ENCODE data around the gene GLP2R.

GLP2R gene

GRCh38 chr17:9868552-9868951 lies 42.8 kb downstream of the GLP2R start:
- H3K27me3 ChIP-seq (ENCODE audit: insufficient read depth, poor library complexity, severe bottlenecking) = no peaks in the 10 kb centered on the region
- no peak overlapping the region for H3K27ac ChIP-seq (replicated peaks)
- DNase-seq (ENCODE audit: low read depth in 1 of 2, low spot score in 1 of 2) = no peak
- no peak overlapping the region for H3K4me3 ChIP-seq (replicated peaks; ENCODE audit: insufficient read depth, low read length)
- TF ChIP-seq CTCF (IDR thresholded peaks at IDR 0.05; ENCODE audit: insufficient read depth, low read length) = no peak
- TF ChIP-seq GABPA (IDR thresholded peaks at IDR 0.05; ENCODE audit: low read depth) = no peak
- no peak for TF ChIP-seq SPI1 (IDR thresholded peaks at IDR 0.05; ENCODE audit: borderline replicate concordance, low read depth)
- no peak for TF ChIP-seq REST (IDR thresholded peaks at IDR 0.05; ENCODE audit: insufficient replicate concordance, low read depth)
- TF ChIP-seq POLR2AphosphoS5 (IDR thresholded peaks at IDR 0.05; ENCODE audit: low read depth) = no peak

GRCh38 chr17:9872852-9873251 lies 47.1 kb downstream of the GLP2R start:
- Histone ChIP-seq H3K4me3 (replicated peaks; ENCODE audit: insufficient read depth, low read length) (no peak overlapping the region), H3K27ac (replicated peaks) (no peak overlapping the region), H3K27me3 (ENCODE audit: insufficient read depth, poor library complexity, severe bottlenecking) (no peaks in the 10 kb centered on the region)
- no peak for DNase-seq (ENCODE audit: low read depth in 1 of 2, low spot score in 1 of 2)
- TF ChIP-seq POLR2AphosphoS5 (IDR thresholded peaks at IDR 0.05; ENCODE audit: low read depth) (no peak), REST (IDR thresholded peaks at IDR 0.05; ENCODE audit: insufficient replicate concordance, low read depth) (no peak), GABPA (IDR thresholded peaks at IDR 0.05; ENCODE audit: low read depth) (no peak), CTCF (IDR thresholded peaks at IDR 0.05; ENCODE audit: insufficient read depth, low read length) (no peak), SPI1 (IDR thresholded peaks at IDR 0.05; ENCODE audit: borderline replicate concordance, low read depth) (no peak)

- H3K27ac ChIP-seq (replicated peaks) = no peak overlapping the region
- no peaks in the 10 kb centered on the region for H3K27me3 ChIP-seq (ENCODE audit: insufficient read depth, poor library complexity, severe bottlenecking)
- DNase-seq (ENCODE audit: low read depth in 1 of 2, low spot score in 1 of 2) = no peak
- H3K4me3 ChIP-seq (replicated peaks; ENCODE audit: insufficient read depth, low read length) = no peak overlapping the region
- TF ChIP-seq SPI1 (IDR thresholded peaks at IDR 0.05; ENCODE audit: borderline replicate concordance, low read depth) = no peak
- no peak for TF ChIP-seq POLR2AphosphoS5 (IDR thresholded peaks at IDR 0.05; ENCODE audit: low read depth)
- TF ChIP-seq GABPA (IDR thresholded peaks at IDR 0.05; ENCODE audit: low read depth) = no peak
- TF ChIP-seq CTCF (IDR thresholded peaks at IDR 0.05; ENCODE audit: insufficient read depth, low read length) = no peak
- TF ChIP-seq REST (IDR thresholded peaks at IDR 0.05; ENCODE audit: insufficient replicate concordance, low read depth) = no peak
These were observed 49.0 kb downstream of the GLP2R start for GRCh38 chr17:9874722-9875121.
